ENCODE measurements around the gene SMTN. TPM values are rescaled to one million over a fixed set of nuclear protein-coding genes. Genes with fewer than 3 reads are reported as not detected.
A peak's percentile ranks its signal among the peaks of the same experiment; 100 is the strongest.
"Not testable (repeated sequence)": the region's sequence is repeated elsewhere in the genome, so short reads cannot be mapped to it uniquely, and the experiment has no call there.

Gene SMTN
- total RNA-seq, 1 donor from 2014 or later, result 138 TPM

DNA sequence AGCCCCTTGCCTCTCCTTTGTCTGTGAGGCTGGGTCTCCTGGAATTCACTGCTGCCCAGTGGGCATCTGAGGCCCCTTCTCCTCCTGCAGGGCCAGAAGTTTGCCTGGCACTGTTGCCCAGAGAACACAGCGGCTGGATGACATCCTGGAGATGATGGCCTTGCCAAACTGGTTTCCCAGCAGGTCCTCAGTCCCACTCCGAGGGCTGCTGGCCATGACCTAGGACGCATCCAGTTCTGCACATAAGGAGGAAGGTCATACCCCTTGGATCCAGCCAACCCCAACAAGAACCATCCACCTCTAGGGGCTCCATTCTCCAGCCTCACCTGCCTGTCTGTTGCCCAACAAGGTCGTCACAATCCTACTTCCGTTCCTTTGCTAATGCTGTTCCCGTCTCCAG, 3.4 kb upstream of the SMTN start:
- no peak for DNase-seq (ENCODE audit: low read depth)
- TF ChIP-seq, protein P1, sequence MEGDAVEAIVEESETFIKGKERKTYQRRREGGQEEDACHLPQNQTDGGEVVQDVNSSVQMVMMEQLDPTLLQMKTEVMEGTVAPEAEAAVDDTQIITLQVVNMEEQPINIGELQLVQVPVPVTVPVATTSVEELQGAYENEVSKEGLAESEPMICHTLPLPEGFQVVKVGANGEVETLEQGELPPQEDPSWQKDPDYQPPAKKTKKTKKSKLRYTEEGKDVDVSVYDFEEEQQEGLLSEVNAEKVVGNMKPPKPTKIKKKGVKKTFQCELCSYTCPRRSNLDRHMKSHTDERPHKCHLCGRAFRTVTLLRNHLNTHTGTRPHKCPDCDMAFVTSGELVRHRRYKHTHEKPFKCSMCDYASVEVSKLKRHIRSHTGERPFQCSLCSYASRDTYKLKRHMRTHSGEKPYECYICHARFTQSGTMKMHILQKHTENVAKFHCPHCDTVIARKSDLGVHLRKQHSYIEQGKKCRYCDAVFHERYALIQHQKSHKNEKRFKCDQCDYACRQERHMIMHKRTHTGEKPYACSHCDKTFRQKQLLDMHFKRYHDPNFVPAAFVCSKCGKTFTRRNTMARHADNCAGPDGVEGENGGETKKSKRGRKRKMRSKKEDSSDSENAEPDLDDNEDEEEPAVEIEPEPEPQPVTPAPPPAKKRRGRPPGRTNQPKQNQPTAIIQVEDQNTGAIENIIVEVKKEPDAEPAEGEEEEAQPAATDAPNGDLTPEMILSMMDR (conservative IDR thresholded peaks at IDR 0.05; ENCODE audit: low read depth, low read length), result no peak
- no peak overlapping the region for H3K4me3 ChIP-seq (ENCODE audit: low read depth, low read length)

GRCh38 chr22:31078389-31078788, 2.7 kb upstream of the SMTN start:
- not testable (repeated sequence) for DNase-seq (ENCODE audit: low read depth); H3K4me3 ChIP-seq (ENCODE audit: low read depth, low read length)

GRCh38 chr22:31079095-31079642, 1.9 kb upstream of the SMTN start:
- H3K4me3 ChIP-seq (ENCODE audit: low read depth, low read length), result no peak overlapping the region
- no peak for DNase-seq (ENCODE audit: low read depth)
- TF ChIP-seq, protein P1 (conservative IDR thresholded peaks at IDR 0.05; ENCODE audit: low read depth, low read length), result no peak

DNA sequence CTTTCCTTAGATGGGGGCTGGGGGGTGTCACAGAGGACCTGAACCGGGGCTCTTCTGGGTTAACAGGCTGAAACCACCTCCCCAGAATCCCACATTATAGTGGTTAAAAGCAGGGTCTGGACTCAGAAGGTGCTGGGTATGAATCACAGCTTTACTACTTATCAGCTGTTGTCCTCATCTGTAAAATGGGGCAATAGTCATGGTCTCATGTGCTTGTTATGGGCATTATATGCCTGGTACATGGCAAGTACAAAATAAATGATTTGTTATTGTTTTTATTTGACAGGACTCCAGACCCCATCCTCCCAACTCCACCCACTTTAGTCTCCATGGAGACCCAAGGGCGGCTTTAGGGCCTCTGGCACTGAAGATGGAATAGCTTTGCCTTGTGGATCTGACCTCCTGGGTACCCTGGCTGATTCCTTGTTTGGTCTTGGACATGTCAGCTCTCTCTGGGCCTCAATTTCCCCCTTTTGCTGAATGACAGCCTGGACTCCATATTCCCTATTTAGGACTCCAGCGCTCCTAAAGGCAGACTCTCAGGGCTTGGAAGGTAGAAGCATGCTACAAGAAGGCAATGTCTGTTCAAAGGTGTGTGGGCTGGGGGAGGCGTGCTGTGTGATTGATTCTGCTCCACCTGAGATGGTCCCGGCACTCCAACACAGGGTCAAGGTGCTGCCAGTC, 812 bp upstream of the SMTN start:
- TF ChIP-seq, protein P1 (conservative IDR thresholded peaks at IDR 0.05; ENCODE audit: low read depth, low read length), result no peak

GRCh38 chr22:31081963-31082605, 966 bp downstream of the SMTN start:
- no peak for DNase-seq (ENCODE audit: low read depth)

More for the DNA sequence above, 812 bp upstream of the SMTN start:
- H3K4me3 ChIP-seq (ENCODE audit: low read depth, low read length), result peak overlapping the region; percentile 96
- DNase-seq (ENCODE audit: low read depth), result no peak

DNA sequence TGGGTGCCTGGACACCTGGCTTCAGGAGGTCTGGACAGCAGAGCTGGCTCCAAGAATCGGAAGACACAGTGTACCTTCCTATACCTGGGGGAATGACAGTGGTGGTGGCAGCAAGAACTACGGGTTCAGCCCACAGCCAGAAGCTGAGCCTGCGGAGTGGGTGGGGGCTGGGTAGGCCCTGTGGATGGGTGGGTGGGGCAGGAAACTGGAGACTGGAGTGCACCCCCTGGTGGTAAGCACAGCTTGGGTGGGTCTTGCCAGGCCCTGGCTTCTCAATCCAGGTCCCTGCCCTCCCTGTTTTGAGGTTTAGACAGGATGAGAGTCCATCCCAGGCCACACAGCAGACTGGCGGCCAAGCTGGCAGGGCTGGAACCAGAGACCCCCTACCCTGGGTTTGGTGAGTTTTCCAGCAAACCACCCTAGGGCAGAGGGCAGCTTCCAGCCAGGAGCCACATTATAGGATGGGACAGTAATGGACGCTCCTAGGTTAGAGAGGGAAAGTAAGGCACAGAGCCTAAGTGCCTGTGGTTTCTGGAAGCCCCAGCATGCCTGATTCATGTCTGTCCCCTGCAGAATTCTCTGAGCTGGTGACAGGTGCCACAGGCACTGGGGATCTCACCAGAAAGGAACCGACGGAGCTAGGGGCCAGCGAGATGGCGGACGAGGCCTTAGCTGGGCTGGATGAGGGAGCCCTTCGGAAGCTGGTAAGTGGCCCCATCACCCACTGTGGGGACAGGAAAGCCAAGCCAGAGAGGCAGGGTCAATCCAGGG, 1.7 kb downstream of the SMTN start:
- no peak for DNase-seq (ENCODE audit: low read depth)
- H3K4me3 ChIP-seq (ENCODE audit: low read depth, low read length), result peak overlapping the region; percentile 96
- TF ChIP-seq, protein P1 (conservative IDR thresholded peaks at IDR 0.05; ENCODE audit: low read depth, low read length), result peak; percentile 66

More at GRCh38 chr22:31081963-31082605, 966 bp downstream of the SMTN start:
- peak overlapping the region; percentile 96 for H3K4me3 ChIP-seq (ENCODE audit: low read depth, low read length)
- TF ChIP-seq, protein P1 (conservative IDR thresholded peaks at IDR 0.05; ENCODE audit: low read depth, low read length), result no peak

DNA sequence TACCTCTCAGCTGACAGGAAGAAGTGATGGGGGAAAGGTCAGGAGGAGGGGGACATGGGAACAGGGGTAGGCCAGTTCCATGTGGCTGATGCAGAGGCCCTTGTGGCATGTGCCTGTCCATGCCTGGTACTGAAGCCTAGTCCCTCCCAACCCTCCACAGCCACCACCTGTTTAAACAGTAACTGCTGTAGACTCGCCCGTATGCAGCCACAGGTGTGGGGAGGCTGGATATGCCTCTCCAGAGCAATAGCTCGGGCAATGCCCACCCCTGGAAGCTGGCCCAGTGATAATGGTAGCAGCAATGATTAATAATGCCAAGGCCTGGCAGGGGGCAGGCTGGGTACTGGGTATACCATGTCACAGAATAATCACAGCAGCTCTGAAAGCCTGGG, 2.3 kb downstream of the SMTN start:
- TF ChIP-seq, protein P1 (conservative IDR thresholded peaks at IDR 0.05; ENCODE audit: low read depth, low read length), result no peak
- DNase-seq (ENCODE audit: low read depth), result no peak
- peak overlapping the region; percentile 96 for H3K4me3 ChIP-seq (ENCODE audit: low read depth, low read length)

All from epithelial cell of proximal tubule (primary cell).